ENCODE results near the gene ERBB4. TPM values are rescaled to one million over a fixed set of nuclear protein-coding genes. Genes with fewer than 3 reads are reported as not detected.

ERBB4 gene
- total RNA-seq, 1 donor from 2014 or later, result 0.05 TPM

- DNase-seq (ENCODE audit: low spot score) (no peak), ATAC-seq (no peak)
Observed at GRCh38 chr2:211451642-211452041, 1087.0 kb downstream of the ERBB4 start.

GRCh38 chr2:211449819-211450218 is 1088.8 kb downstream of the ERBB4 start:
- DNase-seq (ENCODE audit: low spot score) (no peak), ATAC-seq (no peak)

- no peak for DNase-seq (ENCODE audit: low spot score)
- no peak for ATAC-seq
Observed at GRCh38 chr2:211447548-211447947, 1091.1 kb downstream of the ERBB4 start.

- ATAC-seq, result no peak
- no peak for DNase-seq (ENCODE audit: low spot score)
Observed at GRCh38 chr2:211440107-211440506, 1098.5 kb downstream of the ERBB4 start.

GRCh38 chr2:211439011-211439410 is 1099.6 kb downstream of the ERBB4 start:
- ATAC-seq, result no peak

GRCh38 chr2:211437396-211437795 is 1101.2 kb downstream of the ERBB4 start:
- DNase-seq (ENCODE audit: low spot score), result no peak
- no peak for ATAC-seq

More at GRCh38 chr2:211439011-211439410, 1099.6 kb downstream of the ERBB4 start:
- no peak for DNase-seq (ENCODE audit: low spot score)

GRCh38 chr2:211436182-211436581 is 1102.4 kb downstream of the ERBB4 start:
- DNase-seq (ENCODE audit: low spot score) (no peak), ATAC-seq (no peak)

GRCh38 chr2:211435331-211435730 is 1103.3 kb downstream of the ERBB4 start:
- DNase-seq (ENCODE audit: low spot score) (no peak), ATAC-seq (no peak)

GRCh38 chr2:211434773-211435172 is 1103.8 kb downstream of the ERBB4 start:
- DNase-seq (ENCODE audit: low spot score) (no peak), ATAC-seq (no peak)

- DNase-seq (ENCODE audit: low spot score), result no peak
- no peak for ATAC-seq
Observed at GRCh38 chr2:211429256-211429920, 1109.2 kb downstream of the ERBB4 start.

GRCh38 chr2:211426240-211426639 is 1112.4 kb downstream of the ERBB4 start:
- DNase-seq (ENCODE audit: low spot score), result no peak
- no peak for ATAC-seq

GRCh38 chr2:211423018-211423417 is 1115.6 kb downstream of the ERBB4 start:
- ATAC-seq (no peak), DNase-seq (ENCODE audit: low spot score) (no peak)

GRCh38 chr2:211417544-211417943 is 1121.1 kb downstream of the ERBB4 start:
- ATAC-seq, result no peak
- DNase-seq (ENCODE audit: low spot score), result no peak

- no peak for DNase-seq (ENCODE audit: low spot score)
- no peak for ATAC-seq
Observed at GRCh38 chr2:211416373-211416772, 1122.2 kb downstream of the ERBB4 start.

GRCh38 chr2:211413746-211414145 is 1124.9 kb downstream of the ERBB4 start:
- DNase-seq (ENCODE audit: low spot score) (no peak), ATAC-seq (no peak)

GRCh38 chr2:211408483-211408891 is 1130.1 kb downstream of the ERBB4 start:
- no peak for DNase-seq (ENCODE audit: low spot score)
- peak; percentile 36 for ATAC-seq

GRCh38 chr2:211407076-211407475 is 1131.5 kb downstream of the ERBB4 start:
- no peak for ATAC-seq

GRCh38 chr2:211405036-211405435 is 1133.6 kb downstream of the ERBB4 start:
- DNase-seq (ENCODE audit: low spot score), result no peak
- no peak for ATAC-seq

More at GRCh38 chr2:211407076-211407475, 1131.5 kb downstream of the ERBB4 start:
- no peak for DNase-seq (ENCODE audit: low spot score)

GRCh38 chr2:211404098-211404497 is 1134.5 kb downstream of the ERBB4 start:
- ATAC-seq (no peak), DNase-seq (ENCODE audit: low spot score) (no peak)

GRCh38 chr2:211401328-211401727 is 1137.3 kb downstream of the ERBB4 start:
- DNase-seq (ENCODE audit: low spot score) (no peak), ATAC-seq (no peak)

- no peak for ATAC-seq
- no peak for DNase-seq (ENCODE audit: low spot score)
Observed at GRCh38 chr2:211397764-211398163, 1140.8 kb downstream of the ERBB4 start.

GRCh38 chr2:211396815-211397214 is 1141.8 kb downstream of the ERBB4 start:
- ATAC-seq (peak; percentile 38), DNase-seq (ENCODE audit: low spot score) (no peak)

GRCh38 chr2:211391189-211391567 is 1147.4 kb downstream of the ERBB4 start:
- ATAC-seq (no peak), DNase-seq (ENCODE audit: low spot score) (no peak)

Data from left lobe of liver (tissue), 2 donors.